Trophoblast cell (in vitro differentiated cells and primary cell): ENCODE results near the gene SIGLEC11.
A peak's percentile ranks its signal among the peaks of the same experiment; 100 is the strongest.

Experiments used
- DNase-seq, 2 donors: peaks; one replicate each; pipeline ENCODE4 v3.0.0-alpha.2; 2016
- H2AFZ ChIP-seq: 2 replicates; pipeline ENCODE4 v1.6.1; 2013; ENCODE audit warnings: low read length, moderate library complexity, mild to moderate bottlenecking; ENCODE audit not compliant: insufficient read depth, poor library complexity
- H2AK5ac ChIP-seq: 2 replicates; pipeline ENCODE4 v1.6.1; 2013; ENCODE audit warnings: mild to moderate bottlenecking, low read length
- H2BK120ac ChIP-seq: 2 replicates; pipeline ENCODE4 v1.6.1; 2013; ENCODE audit warnings: low read length, mild to moderate bottlenecking, moderate library complexity; ENCODE audit not compliant: insufficient read depth, poor library complexity
- H2BK12ac ChIP-seq: 2 replicates; pipeline ENCODE4 v1.6.1; 2013; ENCODE audit warnings: mild to moderate bottlenecking, low read length, moderate library complexity
- H2BK5ac ChIP-seq: 2 replicates; pipeline ENCODE4 v1.6.1; 2013; ENCODE audit warnings: low read length, low read depth, moderate library complexity, mild to moderate bottlenecking; ENCODE audit not compliant: poor library complexity
- H3K14ac ChIP-seq: 2 replicates; pipeline ENCODE4 v1.6.1; 2013; ENCODE audit warnings: mild to moderate bottlenecking, low read length
- H3K18ac ChIP-seq: 2 replicates; pipeline ENCODE4 v1.6.1; 2013; ENCODE audit warnings: mild to moderate bottlenecking, low read length
- H3K23ac ChIP-seq: 2 replicates; pipeline ENCODE4 v1.6.1; 2013; ENCODE audit warnings: low read length
- H3K27ac ChIP-seq: 2 replicates; pipeline ENCODE4 v1.5.1; 2013; ENCODE audit warnings: low read depth, mild to moderate bottlenecking, inconsistent platforms, low read length, moderate library complexity
- H3K27me3 ChIP-seq: 2 replicates; pipeline ENCODE4 v1.6.1; 2013; ENCODE audit warnings: inconsistent platforms, mild to moderate bottlenecking, low read length, moderate library complexity; ENCODE audit not compliant: insufficient read depth
- H3K36me3 ChIP-seq, 2 experiments: 1 replicate in 1 of 2; 2 replicates in 1 of 2; pipeline ENCODE4 v1.6.1; 2013; ENCODE audit warnings: low read length in 2 of 2, mild to moderate bottlenecking in 2 of 2, moderate library complexity in 1 of 2; ENCODE audit not compliant: insufficient read depth in 2 of 2, control insufficient read depth in 1 of 2
- H3K4ac ChIP-seq: 2 replicates; pipeline ENCODE4 v1.6.1; 2013; ENCODE audit warnings: low read depth, mild to moderate bottlenecking, low read length, moderate library complexity
- H3K4me1 ChIP-seq, 2 experiments: 1 replicate in 1 of 2; 2 replicates in 1 of 2; pipeline ENCODE4 v1.6.1; 2013; ENCODE audit warnings: low read length in 2 of 2, mild to moderate bottlenecking in 2 of 2, moderate library complexity in 1 of 2; ENCODE audit not compliant: insufficient read depth in 2 of 2, control insufficient read depth in 1 of 2
- H3K4me2 ChIP-seq: 2 replicates; pipeline ENCODE4 v1.6.1; 2013; ENCODE audit warnings: inconsistent platforms, mild to moderate bottlenecking, low read length, moderate library complexity
- H3K4me3 ChIP-seq: 2 replicates; pipeline ENCODE4 v1.5.1; 2013; ENCODE audit warnings: mild to moderate bottlenecking, low read depth, low read length, inconsistent platforms
- H3K79me1 ChIP-seq: one replicate; pipeline ENCODE4 v1.6.1; 2013; ENCODE audit warnings: low read length
- H3K79me2 ChIP-seq: 2 replicates; pipeline ENCODE4 v1.6.1; 2013; ENCODE audit warnings: low read length, mild to moderate bottlenecking; ENCODE audit not compliant: control insufficient read depth, insufficient read depth, poor library complexity
- H3K9ac ChIP-seq: 2 replicates; pipeline ENCODE4 v1.6.1; 2013; ENCODE audit warnings: mild to moderate bottlenecking, low read length
- H3K9me3 ChIP-seq: 2 replicates; pipeline ENCODE4 v1.6.1; 2013; ENCODE audit warnings: low read depth, mild to moderate bottlenecking, control low read depth, inconsistent platforms, low read length; ENCODE audit not compliant: insufficient read depth
- H4K12ac ChIP-seq: 2 replicates; pipeline ENCODE4 v1.6.1; 2013; ENCODE audit warnings: low read depth, mild to moderate bottlenecking, low read length, moderate library complexity
- H4K8ac ChIP-seq: 2 replicates; pipeline ENCODE4 v1.6.1; 2013; ENCODE audit warnings: low read depth, mild to moderate bottlenecking, low read length, moderate library complexity
- H4K91ac ChIP-seq: one replicate; pipeline ENCODE4 v1.6.1; 2013; ENCODE audit warnings: low read depth, mild to moderate bottlenecking, low read length, moderate library complexity
- WGBS: extraction: QIAGEN DNeasy Blood & Tissue Kit; methylation state at CpG from one replicate; pipeline ENCODE4 v1.1.7; 2013; ENCODE audit warnings: missing lambda C conversion rate; ENCODE audit not compliant: insufficient read length, insufficient coverage; ENCODE audit errors: extremely low coverage; 5-methylcytosine and 5-hydroxymethylcytosine counted together

The SIGLEC11 gene

GRCh38 chr19:49986354-49986753, 25.4 kb upstream of the SIGLEC11 start:
- peaks cover 26 to 38% of the 10 kb centered on the region in 2 experiments for H3K36me3 ChIP-seq
- H2BK120ac ChIP-seq = no peak overlapping the region
- H4K91ac ChIP-seq = no peak overlapping the region
- H3K4me2 ChIP-seq = no peak overlapping the region
- no CpG with 5 or more reads among the region's 10 CpGs for WGBS
- no peak overlapping the region for H3K4ac ChIP-seq
- no peak overlapping the region for H2BK12ac ChIP-seq
- H2BK5ac ChIP-seq = no peak overlapping the region
- H3K27me3 ChIP-seq = no peaks in the 10 kb centered on the region
- DNase-seq = no peak
- H2AFZ ChIP-seq = no peak overlapping the region
- H3K14ac ChIP-seq = no peak overlapping the region
- no peaks in the 10 kb centered on the region for H3K4me1 ChIP-seq
- no peak overlapping the region for H3K9ac ChIP-seq
- no peaks in the 10 kb centered on the region for H3K9me3 ChIP-seq
- no peak overlapping the region for H2AK5ac ChIP-seq
- no peak overlapping the region for H3K27ac ChIP-seq
- H3K18ac ChIP-seq = no peak overlapping the region
- no peak overlapping the region for H4K8ac ChIP-seq
- no peak overlapping the region for H3K23ac ChIP-seq
- no peak overlapping the region for H4K12ac ChIP-seq
- no peaks in the 10 kb centered on the region for H3K79me1 ChIP-seq
- H3K79me2 ChIP-seq = no peaks in the 10 kb centered on the region
- H3K4me3 ChIP-seq = no peak overlapping the region

- Histone ChIP-seq H4K12ac (no peak overlapping the region), H3K9me3 (no peaks in the 10 kb centered on the region), H2BK12ac (no peak overlapping the region), H3K18ac (no peak overlapping the region), H2AFZ (no peak overlapping the region), H3K9ac (no peak overlapping the region), H3K23ac (no peak overlapping the region), H3K79me1 (no peaks in the 10 kb centered on the region), H2BK5ac (no peak overlapping the region), H2BK120ac (no peak overlapping the region), H3K36me3 (peaks cover 26 to 34% of the 10 kb centered on the region in 2 experiments), H2AK5ac (no peak overlapping the region), H3K4me2 (no peak overlapping the region), H3K79me2 (no peaks in the 10 kb centered on the region), H4K91ac (no peak overlapping the region), H3K27ac (no peak overlapping the region), H3K27me3 (no peaks in the 10 kb centered on the region), H3K4me1 (no peaks in the 10 kb centered on the region), H3K14ac (no peak overlapping the region), H3K4ac (no peak overlapping the region), H3K4me3 (no peak overlapping the region), H4K8ac (no peak overlapping the region)
- DNase-seq = no peak
- no CpG with 5 or more reads among the region's 3 CpGs for WGBS
These were observed 24.9 kb upstream of the SIGLEC11 start for GRCh38 chr19:49985871-49986270.

- Histone ChIP-seq H4K12ac (no peak overlapping the region), H3K4me1 (no peaks in the 10 kb centered on the region), H2AK5ac (no peak overlapping the region), H3K79me2 (no peaks in the 10 kb centered on the region), H2BK5ac (no peak overlapping the region), H3K4me2 (no peak overlapping the region), H3K9ac (no peak overlapping the region), H3K79me1 (no peaks in the 10 kb centered on the region), H3K4ac (no peak overlapping the region), H2BK12ac (no peak overlapping the region), H3K9me3 (no peaks in the 10 kb centered on the region), H3K18ac (no peak overlapping the region), H4K91ac (no peak overlapping the region), H3K27ac (no peak overlapping the region), H4K8ac (no peak overlapping the region), H2AFZ (no peak overlapping the region), H2BK120ac (no peak overlapping the region), H3K14ac (no peak overlapping the region), H3K4me3 (no peak overlapping the region), H3K23ac (no peak overlapping the region), H3K36me3 (peaks cover 24 to 31% of the 10 kb centered on the region in 2 experiments), H3K27me3 (no peaks in the 10 kb centered on the region)
- no peak for DNase-seq
- WGBS = no CpG with 5 or more reads among the region's 11 CpGs
These were observed 23.5 kb upstream of the SIGLEC11 start for GRCh38 chr19:49984491-49984890.

GRCh38 chr19:49983645-49984229, 22.8 kb upstream of the SIGLEC11 start:
- WGBS = no CpG with 5 or more reads among the region's 10 CpGs
- no peak overlapping the region for H2BK12ac ChIP-seq

More at GRCh38 chr19:49983645-49984229, 22.8 kb upstream of the SIGLEC11 start:
- Histone ChIP-seq H3K4me1 (no peaks in the 10 kb centered on the region), H3K9ac (no peak overlapping the region), H4K8ac (no peak overlapping the region), H3K79me1 (no peaks in the 10 kb centered on the region), H3K23ac (no peak overlapping the region), H3K4me3 (no peak overlapping the region), H3K9me3 (no peaks in the 10 kb centered on the region), H2AFZ (no peak overlapping the region), H2BK5ac (no peak overlapping the region), H3K18ac (no peak overlapping the region), H4K91ac (no peak overlapping the region), H3K27me3 (no peaks in the 10 kb centered on the region), H3K4me2 (no peak overlapping the region), H3K27ac (no peak overlapping the region), H3K79me2 (no peaks in the 10 kb centered on the region), H2AK5ac (no peak overlapping the region), H2BK120ac (no peak overlapping the region), H4K12ac (no peak overlapping the region), H3K36me3 (peaks cover 20 to 23% of the 10 kb centered on the region in 2 experiments), H3K4ac (no peak overlapping the region), H3K14ac (no peak overlapping the region)
- DNase-seq = peak; percentile 42 to 78
